NCI-H1694 (cell line): Measurements from ENCODE around the gene SAMD4A.
A peak's percentile ranks its signal among the peaks of the same experiment; 100 is the strongest.

ENCODE experiments used
- DNase-seq: peaks from one replicate; lab custom pipeline; 2025; lab: John Stamatoyannopoulos, UW

SAMD4A gene

GRCh38 chr14:54805445-54806322 is 238.8 kb downstream of the SAMD4A start:
- peak; percentile 93 for DNase-seq

- no peak for DNase-seq
These were observed 239.7 kb downstream of the SAMD4A start for GRCh38 chr14:54806616-54807015.

- DNase-seq = no peak
These were observed 240.5 kb downstream of the SAMD4A start for GRCh38 chr14:54807428-54807827.

- no peak for DNase-seq
These were observed 241.0 kb downstream of the SAMD4A start for GRCh38 chr14:54807881-54808280.

- no peak for DNase-seq
These were observed 241.6 kb downstream of the SAMD4A start for GRCh38 chr14:54808326-54809161.

- no peak for DNase-seq
These were observed 242.8 kb downstream of the SAMD4A start for GRCh38 chr14:54809767-54810166.

GRCh38 chr14:54812617-54813016 is 245.7 kb downstream of the SAMD4A start:
- no peak for DNase-seq

GRCh38 chr14:54813081-54813480 is 246.2 kb downstream of the SAMD4A start:
- no peak for DNase-seq

GRCh38 chr14:54814076-54814475 is 247.1 kb downstream of the SAMD4A start:
- no peak for DNase-seq

- no peak for DNase-seq
These were observed 248.1 kb downstream of the SAMD4A start for GRCh38 chr14:54815016-54815415.

GRCh38 chr14:54815515-54815914 is 248.6 kb downstream of the SAMD4A start:
- no peak for DNase-seq

- no peak for DNase-seq
These were observed 249.5 kb downstream of the SAMD4A start for GRCh38 chr14:54816450-54816849.

GRCh38 chr14:54817506-54817905 is 250.6 kb downstream of the SAMD4A start:
- DNase-seq = no peak

- no peak for DNase-seq
These were observed 251.5 kb downstream of the SAMD4A start for GRCh38 chr14:54818201-54819133.

- DNase-seq = no peak
These were observed 255.8 kb downstream of the SAMD4A start for GRCh38 chr14:54822685-54823084.

- DNase-seq = no peak
These were observed 257.0 kb downstream of the SAMD4A start for GRCh38 chr14:54823757-54824549.

GRCh38 chr14:54828037-54828436 is 261.1 kb downstream of the SAMD4A start:
- DNase-seq = no peak

- DNase-seq = no peak
These were observed 262.7 kb downstream of the SAMD4A start for GRCh38 chr14:54829486-54830224.

GRCh38 chr14:54830650-54831049 is 263.7 kb downstream of the SAMD4A start:
- no peak for DNase-seq

- no peak for DNase-seq
These were observed 267.2 kb downstream of the SAMD4A start for GRCh38 chr14:54834081-54834480.
